HG03196 (cell line): ENCODE measurements around the gene NGDN.
"Not testable (repeated sequence)": the region's sequence is repeated elsewhere in the genome, so short reads cannot be mapped to it uniquely, and the experiment has no call there.

Experiments used
- ATAC-seq: cut with Tn5 transposase; IDR thresholded peaks from one replicate; pipeline ENCODE4 v1.9.1; 2021; ENCODE audit not compliant: unreplicated experiment

The NGDN gene

GRCh38 chr14:23469127-23469905, at the start of gene NGDN:
Gene NGDN, plus strand, starts transcription at chr14:23469703. Its CDS starts 13 bp downstream, at chr14:23469716.
- peak; percentile 93 for ATAC-seq

- ATAC-seq, result no peak
Observed at GRCh38 chr14:23421594-23421993, 47.9 kb upstream of the NGDN start.

- ATAC-seq, result no peak
Observed at GRCh38 chr14:23423657-23424056, 45.8 kb upstream of the NGDN start.

- no peak for ATAC-seq
Observed at GRCh38 chr14:23425169-23425568, 44.3 kb upstream of the NGDN start.

GRCh38 chr14:23425798-23426197, 43.7 kb upstream of the NGDN start:
- not testable (repeated sequence) for ATAC-seq

GRCh38 chr14:23428686-23429495, 40.6 kb upstream of the NGDN start:
- ATAC-seq, result no peak

- ATAC-seq, result no peak
Observed at GRCh38 chr14:23430016-23430722, 39.3 kb upstream of the NGDN start.

GRCh38 chr14:23430723-23431085, 38.8 kb upstream of the NGDN start:
- no peak for ATAC-seq

GRCh38 chr14:23431486-23431885, 38.0 kb upstream of the NGDN start:
- ATAC-seq, result no peak

- ATAC-seq, result no peak
Observed at GRCh38 chr14:23432102-23432925, 37.2 kb upstream of the NGDN start.

GRCh38 chr14:23432946-23433345, 36.6 kb upstream of the NGDN start:
- no peak for ATAC-seq

GRCh38 chr14:23433457-23433856, 36.0 kb upstream of the NGDN start:
- ATAC-seq, result no peak

- no peak for ATAC-seq
Observed at GRCh38 chr14:23434488-23435222, 34.8 kb upstream of the NGDN start.

- ATAC-seq, result no peak
Observed at GRCh38 chr14:23435543-23436326, 33.8 kb upstream of the NGDN start, which contains the start of gene MYH7. Gene MYH7, minus strand, starts transcription at chr14:23435660. Its CDS starts 1,928 bp downstream, at chr14:23433732.

GRCh38 chr14:23436327-23437132, 33.0 kb upstream of the NGDN start:
- ATAC-seq, result no peak

GRCh38 chr14:23437133-23438100, 32.1 kb upstream of the NGDN start:
- ATAC-seq, result no peak
